ENCODE measurements around the gene NEURL1B.
A peak's percentile ranks its signal among the peaks of the same experiment; 100 is the strongest.

NEURL1B gene

DNA sequence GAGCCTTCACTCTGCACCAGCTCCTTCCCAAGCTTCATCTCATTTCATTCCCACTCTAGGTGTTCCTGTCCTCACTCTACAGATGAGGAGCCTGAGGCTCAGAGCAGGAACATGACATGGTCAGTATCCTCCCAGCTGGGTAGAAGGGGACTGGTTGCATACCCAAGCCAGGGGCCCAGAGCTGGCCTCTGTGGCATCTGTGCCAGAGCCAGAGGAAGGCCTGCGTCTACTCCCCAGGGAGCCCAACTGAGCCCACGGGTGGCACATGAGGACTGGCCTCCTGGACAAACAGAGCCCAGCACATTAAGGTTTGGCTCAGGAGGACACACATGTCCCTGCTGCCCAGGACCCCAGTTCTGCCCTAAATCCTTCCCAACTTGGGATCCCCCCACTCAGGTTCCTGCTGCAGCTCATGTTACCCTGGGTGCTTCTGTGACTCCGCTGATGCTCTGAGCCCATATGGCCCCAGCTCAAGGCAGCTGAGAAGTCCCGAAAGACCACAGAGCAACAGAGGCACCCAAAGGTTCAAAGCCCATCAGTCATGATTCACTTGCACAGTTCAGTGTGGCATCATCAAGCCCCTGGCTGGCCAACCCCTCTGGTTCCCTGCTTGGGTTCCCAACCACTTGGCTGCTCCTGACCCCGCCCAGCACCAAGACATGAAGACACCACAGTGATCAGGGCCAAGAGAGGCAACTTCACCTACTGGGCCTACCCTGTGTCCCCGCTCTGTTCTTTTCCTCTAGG lies 8.5 kb upstream of the NEURL1B start:
- Histone ChIP-seq H3K4me3 (ENCODE audit: low read length) (no peak overlapping the region), H3K4me1 (ENCODE audit: insufficient read depth, low read length) (peaks cover 3% of the 10 kb centered on the region), H3K27me3 (ENCODE audit: insufficient read depth, low read length) (peaks cover under 1% of the 10 kb centered on the region), H3K36me3 (ENCODE audit: insufficient read depth, low read length) (no peaks in the 10 kb centered on the region), H2AFZ (ENCODE audit: low read depth, low read length) (no peak overlapping the region), H3K9me3 (ENCODE audit: low read length) (no peaks in the 10 kb centered on the region)

GRCh38 chr5:172633403-172633970 lies 7.6 kb upstream of the NEURL1B start:
- Histone ChIP-seq H3K4me3 (ENCODE audit: low read length) (no peak overlapping the region), H3K36me3 (ENCODE audit: insufficient read depth, low read length) (no peaks in the 10 kb centered on the region), H3K4me1 (ENCODE audit: insufficient read depth, low read length) (peaks cover under 1% of the 10 kb centered on the region), H3K27me3 (ENCODE audit: insufficient read depth, low read length) (peaks cover 3% of the 10 kb centered on the region), H3K9me3 (ENCODE audit: low read length) (no peaks in the 10 kb centered on the region), H2AFZ (ENCODE audit: low read depth, low read length) (no peak overlapping the region)

GRCh38 chr5:172634106-172634899 lies 6.8 kb upstream of the NEURL1B start:
- H3K4me1 ChIP-seq (ENCODE audit: insufficient read depth, low read length), result no peaks in the 10 kb centered on the region
- no peak overlapping the region for H2AFZ ChIP-seq (ENCODE audit: low read depth, low read length)
- H3K9me3 ChIP-seq (ENCODE audit: low read length), result no peaks in the 10 kb centered on the region
- peaks cover 3% of the 10 kb centered on the region for H3K27me3 ChIP-seq (ENCODE audit: insufficient read depth, low read length)
- no peak overlapping the region for H3K4me3 ChIP-seq (ENCODE audit: low read length)
- H3K36me3 ChIP-seq (ENCODE audit: insufficient read depth, low read length), result no peaks in the 10 kb centered on the region

GRCh38 chr5:172635038-172635437 lies 6.0 kb upstream of the NEURL1B start:
- Histone ChIP-seq H3K9me3 (ENCODE audit: low read length) (no peaks in the 10 kb centered on the region), H3K4me1 (ENCODE audit: insufficient read depth, low read length) (no peaks in the 10 kb centered on the region), H3K4me3 (ENCODE audit: low read length) (no peak overlapping the region), H3K36me3 (ENCODE audit: insufficient read depth, low read length) (no peaks in the 10 kb centered on the region), H3K27me3 (ENCODE audit: insufficient read depth, low read length) (peaks cover 3% of the 10 kb centered on the region), H2AFZ (ENCODE audit: low read depth, low read length) (no peak overlapping the region)

GRCh38 chr5:172636279-172637050 lies 4.6 kb upstream of the NEURL1B start:
- Histone ChIP-seq H3K4me3 (ENCODE audit: low read length) (no peak overlapping the region), H3K27me3 (ENCODE audit: insufficient read depth, low read length) (peaks cover 3% of the 10 kb centered on the region), H3K9me3 (ENCODE audit: low read length) (no peaks in the 10 kb centered on the region), H3K36me3 (ENCODE audit: insufficient read depth, low read length) (no peaks in the 10 kb centered on the region), H3K4me1 (ENCODE audit: insufficient read depth, low read length) (peaks cover 5% of the 10 kb centered on the region), H2AFZ (ENCODE audit: low read depth, low read length) (no peak overlapping the region)

GRCh38 chr5:172637110-172637580 lies 3.9 kb upstream of the NEURL1B start:
- peaks cover 6% of the 10 kb centered on the region for H3K4me1 ChIP-seq (ENCODE audit: insufficient read depth, low read length)
- H3K4me3 ChIP-seq (ENCODE audit: low read length), result no peak overlapping the region
- H3K27me3 ChIP-seq (ENCODE audit: insufficient read depth, low read length), result peaks cover 3% of the 10 kb centered on the region
- no peaks in the 10 kb centered on the region for H3K36me3 ChIP-seq (ENCODE audit: insufficient read depth, low read length)
- H2AFZ ChIP-seq (ENCODE audit: low read depth, low read length), result no peak overlapping the region
- H3K9me3 ChIP-seq (ENCODE audit: low read length), result no peaks in the 10 kb centered on the region

DNA sequence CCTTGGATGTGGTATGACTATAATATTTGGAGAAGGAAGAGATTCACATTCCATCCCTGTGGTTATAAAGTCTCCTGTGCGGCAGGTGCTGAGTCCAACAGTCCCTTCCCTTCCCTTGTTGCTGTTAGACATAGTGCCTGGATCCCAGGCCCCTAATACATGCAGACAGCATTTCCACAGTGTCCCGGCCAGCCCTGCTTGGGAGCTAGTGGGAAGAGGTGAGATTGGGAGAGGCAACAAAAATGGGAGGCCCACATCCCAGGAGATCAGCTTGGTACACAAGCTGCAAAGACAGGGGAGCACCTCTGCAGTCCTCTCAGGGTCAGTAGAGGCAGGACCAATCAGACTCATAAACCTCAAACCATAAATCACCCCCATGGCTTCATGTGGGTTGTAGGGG lies 3.3 kb upstream of the NEURL1B start:
- H2AFZ ChIP-seq (ENCODE audit: low read depth, low read length), result no peak overlapping the region
- no peak overlapping the region for H3K4me3 ChIP-seq (ENCODE audit: low read length)
- H3K36me3 ChIP-seq (ENCODE audit: insufficient read depth, low read length), result no peaks in the 10 kb centered on the region
- peaks cover 3% of the 10 kb centered on the region for H3K27me3 ChIP-seq (ENCODE audit: insufficient read depth, low read length)
- peaks cover 9% of the 10 kb centered on the region for H3K4me1 ChIP-seq (ENCODE audit: insufficient read depth, low read length)
- no peaks in the 10 kb centered on the region for H3K9me3 ChIP-seq (ENCODE audit: low read length)

- no peaks in the 10 kb centered on the region for H3K9me3 ChIP-seq (ENCODE audit: low read length)
- H3K36me3 ChIP-seq (ENCODE audit: insufficient read depth, low read length), result no peaks in the 10 kb centered on the region
- H3K4me1 ChIP-seq (ENCODE audit: insufficient read depth, low read length), result peaks cover 9% of the 10 kb centered on the region
- H3K27me3 ChIP-seq (ENCODE audit: insufficient read depth, low read length), result peaks cover 3% of the 10 kb centered on the region
- no peak overlapping the region for H3K4me3 ChIP-seq (ENCODE audit: low read length)
- no peak overlapping the region for H2AFZ ChIP-seq (ENCODE audit: low read depth, low read length)
Observed at GRCh38 chr5:172638209-172638768, 2.8 kb upstream of the NEURL1B start.

GRCh38 chr5:172640139-172640538 lies 924 bp upstream of the NEURL1B start:
- Histone ChIP-seq H3K4me3 (ENCODE audit: low read length) (peak overlapping the region; percentile 51), H3K9me3 (ENCODE audit: low read length) (no peaks in the 10 kb centered on the region), H2AFZ (ENCODE audit: low read depth, low read length) (no peak overlapping the region), H3K36me3 (ENCODE audit: insufficient read depth, low read length) (no peaks in the 10 kb centered on the region), H3K27me3 (ENCODE audit: insufficient read depth, low read length) (peaks cover 3% of the 10 kb centered on the region), H3K4me1 (ENCODE audit: insufficient read depth, low read length) (peaks cover 9% of the 10 kb centered on the region)

GRCh38 chr5:172641359-172642050 lies 442 bp downstream of the NEURL1B start:
- Histone ChIP-seq H3K27me3 (ENCODE audit: insufficient read depth, low read length) (peaks cover 3% of the 10 kb centered on the region), H3K36me3 (ENCODE audit: insufficient read depth, low read length) (no peaks in the 10 kb centered on the region), H3K4me3 (ENCODE audit: low read length) (peak overlapping the region; percentile 51), H2AFZ (ENCODE audit: low read depth, low read length) (peak overlapping the region; percentile 74), H3K9me3 (ENCODE audit: low read length) (no peaks in the 10 kb centered on the region), H3K4me1 (ENCODE audit: insufficient read depth, low read length) (peaks cover 9% of the 10 kb centered on the region)

- H3K27me3 ChIP-seq (ENCODE audit: insufficient read depth, low read length), result peaks cover 3% of the 10 kb centered on the region
- H3K9me3 ChIP-seq (ENCODE audit: low read length), result no peaks in the 10 kb centered on the region
- H3K4me1 ChIP-seq (ENCODE audit: insufficient read depth, low read length), result peaks cover 9% of the 10 kb centered on the region
- H3K36me3 ChIP-seq (ENCODE audit: insufficient read depth, low read length), result no peaks in the 10 kb centered on the region
- H3K4me3 ChIP-seq (ENCODE audit: low read length), result peak overlapping the region; percentile 51
- H2AFZ ChIP-seq (ENCODE audit: low read depth, low read length), result peak overlapping the region; percentile 74
Observed at GRCh38 chr5:172642051-172642409, 967 bp downstream of the NEURL1B start.

GRCh38 chr5:172642486-172642885 lies 1.4 kb downstream of the NEURL1B start:
- H3K9me3 ChIP-seq (ENCODE audit: low read length), result no peaks in the 10 kb centered on the region
- H2AFZ ChIP-seq (ENCODE audit: low read depth, low read length), result no peak overlapping the region
- H3K4me3 ChIP-seq (ENCODE audit: low read length), result no peak overlapping the region
- no peaks in the 10 kb centered on the region for H3K36me3 ChIP-seq (ENCODE audit: insufficient read depth, low read length)
- peaks cover 2% of the 10 kb centered on the region for H3K27me3 ChIP-seq (ENCODE audit: insufficient read depth, low read length)
- H3K4me1 ChIP-seq (ENCODE audit: insufficient read depth, low read length), result peaks cover 9% of the 10 kb centered on the region
